Adrenal gland (tissue), 12 donors: ENCODE measurements around the gene ASPA. TPM values are rescaled to one million over a fixed set of nuclear protein-coding genes. Genes with fewer than 3 reads are reported as not detected.

ENCODE experiments used
- DNase-seq, 7 donors: peaks; one replicate each; pipeline ENCODE4 v3.0.0-alpha.2; 2019 to 2020
- H3K27ac ChIP-seq, 5 donors: fragments of 200-600 bp; sonication (generic) in 4 of 5; 1 replicate in 3 of 5; 2 replicates in 2 of 5; pipeline versions ENCODE4 v1.5.1 to v1.8.0; 2016 to 2020; ENCODE audit warnings: mild to moderate bottlenecking in 1 of 5
- H3K27me3 ChIP-seq: fragments of 200-600 bp; 2 replicates; pipeline ENCODE4 v1.8.0; 2021
- H3K36me3 ChIP-seq, 2 donors: fragments of 200-600 bp; replicated peaks in 1 of 2; 1 replicate in 1 of 2; 2 replicates in 1 of 2; pipeline versions ENCODE4 v1.5.1 to v1.8.0; 2018 to 2022
- H3K4me1 ChIP-seq, 2 donors: fragments of 200-600 bp; replicated peaks in 1 of 2; 1 replicate in 1 of 2; 2 replicates in 1 of 2; pipeline versions ENCODE4 v1.5.1 to v1.8.0; 2018 to 2021
- H3K4me3 ChIP-seq, 4 donors: fragments of 200-600 bp; sonication (generic) in 3 of 4; one replicate each; pipeline ENCODE4 v1.5.1; 2016 to 2018
- H3K9me3 ChIP-seq, 3 donors: fragments of 200-600 bp; sonication (generic) in 1 of 3; replicated peaks in 1 of 3; 1 replicate in 2 of 3; 2 replicates in 1 of 3; pipeline versions ENCODE4 v1.5.1 to v1.8.0; 2016 to 2021
- POLR2A ChIP-seq, 2 donors: fragments of 450-650 bp; IDR thresholded peaks; one replicate each; pipeline ENCODE4 v1.6.1; 2017; ENCODE audit warnings: antibody characterized with exemption in 2 of 2, mild to moderate bottlenecking in 2 of 2, moderate library complexity in 1 of 2
- WGBS, 4 donors: extraction: QIAGEN DNeasy Blood & Tissue Kit in 2 of 4; methylation state at CpG; one replicate each; pipeline versions ENCODE4 v1.1.5 to v1.1.7; 2013 to 2017; 5-methylcytosine and 5-hydroxymethylcytosine counted together
- intact Hi-C, 2 donors: fragments of 100-400 bp; cut with DNase I; formaldehyde crosslinking; loops; one replicate each; pipeline versions ENCODE4 v1.14.1 to v1.15.0; 2022 to 2023
- polyA plus RNA-seq, 3 donors: library from polyadenylated mRNA; stranded (reverse); fragments of 200-250 nt in 2 of 3; fragments of 350-450 nt in 1 of 3; fragmentation: Illumina TruSeq in 1 of 3; extraction: RNeasy Lipid Tissue Mini Kit (QIAGEN cat#74804) in 1 of 3; gene quantifications; one replicate each; pipeline ENCODE4 v1.2.3, GENCODE V29; 2013 to 2014
- total RNA-seq, 9 donors: library from RNA; depleted of rRNA in 4 of 9; stranded (reverse); fragments of >200 nt in 4 of 9; fragments of 120-200 nt in 1 of 9; fragmentation: NEBNext Ultra II Directional in 1 of 9; extraction: Animal tissue kit (Norgen Biotek cat#: 25700) in 1 of 9; gene quantifications; one replicate each; pipeline versions ENCODE4 v1.1.0 to v1.2.4, GENCODE V29; 2013 to 2023
- TF ChIP-seq, protein P1 (sequence below), 6 experiments: fragments of 450-650 bp in 4 of 6; fragments of 200-600 bp in 2 of 6; sonication (generic) in 1 of 6; IDR thresholded peaks; 1 replicate in 5 of 6; 2 replicates in 1 of 6; pipeline versions ENCODE4 v1.5.1 to v1.8.0; 2016 to 2021; ENCODE audit warnings: antibody characterized with exemption in 6 of 6, mild to moderate bottlenecking in 2 of 6, moderate library complexity in 1 of 6
- donor health status: healthy with polysubstance abuse.
- donor health status: Bipolar disorder and iron deficiency.
- donor health status: DM: yes; HTN: yes; CAD: no.
- donor health status: DM: no; HTN: no; CAD: no.
- donor health status: DM: no; HTN: no; CAD: no.
- donor health status: DM: yes; HTN: yes; CAD: no.

The ASPA gene
- total and polyA plus RNA-seq, 12 donors: 1.3 to 10.1 (median 3.2) TPM

DNA sequence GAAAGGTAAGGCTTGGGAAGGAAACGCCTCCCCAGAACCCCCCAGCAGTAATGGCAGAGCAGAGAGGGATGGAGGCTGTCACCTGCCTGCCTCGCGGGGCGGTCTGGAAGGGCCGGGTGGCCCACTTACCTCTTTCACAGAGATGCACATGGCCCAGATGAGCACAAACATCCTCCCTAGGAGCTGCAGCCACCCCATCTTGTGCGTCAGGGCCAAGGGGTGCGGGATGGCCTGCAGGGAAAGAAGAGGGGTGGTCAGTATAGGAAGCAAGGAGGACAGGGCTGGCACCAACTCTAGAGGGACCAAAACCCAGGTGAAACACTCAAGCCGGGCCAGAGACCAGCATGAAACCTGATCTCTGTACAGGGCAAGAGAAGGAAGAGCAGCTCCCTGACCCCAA, 52.1 kb downstream of the ASPA start:
- H3K27me3 ChIP-seq: no peaks in the 10 kb centered on the region
- no peak for DNase-seq
- intact Hi-C loops: no loop called here
- no peak overlapping the region for H3K27ac ChIP-seq
- no peaks in the 10 kb centered on the region for H3K36me3 ChIP-seq
- H3K4me1 ChIP-seq: no peaks in the 10 kb centered on the region
- no peak overlapping the region for H3K4me3 ChIP-seq
- 77 to 96% (median 91%) methylated on average over 8 of the region's 8 CpGs for WGBS, 4 donors
- TF ChIP-seq, protein P1, sequence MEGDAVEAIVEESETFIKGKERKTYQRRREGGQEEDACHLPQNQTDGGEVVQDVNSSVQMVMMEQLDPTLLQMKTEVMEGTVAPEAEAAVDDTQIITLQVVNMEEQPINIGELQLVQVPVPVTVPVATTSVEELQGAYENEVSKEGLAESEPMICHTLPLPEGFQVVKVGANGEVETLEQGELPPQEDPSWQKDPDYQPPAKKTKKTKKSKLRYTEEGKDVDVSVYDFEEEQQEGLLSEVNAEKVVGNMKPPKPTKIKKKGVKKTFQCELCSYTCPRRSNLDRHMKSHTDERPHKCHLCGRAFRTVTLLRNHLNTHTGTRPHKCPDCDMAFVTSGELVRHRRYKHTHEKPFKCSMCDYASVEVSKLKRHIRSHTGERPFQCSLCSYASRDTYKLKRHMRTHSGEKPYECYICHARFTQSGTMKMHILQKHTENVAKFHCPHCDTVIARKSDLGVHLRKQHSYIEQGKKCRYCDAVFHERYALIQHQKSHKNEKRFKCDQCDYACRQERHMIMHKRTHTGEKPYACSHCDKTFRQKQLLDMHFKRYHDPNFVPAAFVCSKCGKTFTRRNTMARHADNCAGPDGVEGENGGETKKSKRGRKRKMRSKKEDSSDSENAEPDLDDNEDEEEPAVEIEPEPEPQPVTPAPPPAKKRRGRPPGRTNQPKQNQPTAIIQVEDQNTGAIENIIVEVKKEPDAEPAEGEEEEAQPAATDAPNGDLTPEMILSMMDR (IDR thresholded peaks at IDR 0.05): no peak
- H3K9me3 ChIP-seq: no peaks in the 10 kb centered on the region

DNA sequence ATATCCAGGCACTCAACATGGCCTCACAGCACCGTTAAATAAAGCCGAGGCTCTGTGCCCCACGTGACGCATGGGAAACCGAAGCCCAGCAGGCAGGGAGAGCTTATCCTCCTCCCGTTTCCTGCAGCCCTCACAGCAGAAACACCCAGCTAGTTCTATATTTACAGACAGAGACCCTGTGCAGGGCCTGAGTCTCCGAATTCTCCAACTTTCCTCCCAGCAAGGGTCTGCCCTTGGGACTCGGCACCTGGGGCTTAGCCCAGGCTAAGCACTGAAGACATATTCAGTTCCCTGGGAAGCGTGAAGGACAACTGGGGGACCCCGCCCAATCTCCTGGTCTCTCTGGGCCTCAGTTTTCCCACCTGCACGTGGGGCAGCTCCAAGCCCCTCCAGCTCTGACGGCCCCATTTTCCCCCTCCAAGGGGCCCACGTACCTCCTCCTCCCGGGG, 52.6 kb downstream of the ASPA start:
- Histone ChIP-seq H3K27me3 (no peaks in the 10 kb centered on the region), H3K4me1 (no peaks in the 10 kb centered on the region), H3K9me3 (no peaks in the 10 kb centered on the region), H3K27ac (no peak overlapping the region), H3K36me3 (no peaks in the 10 kb centered on the region), H3K4me3 (no peak overlapping the region)
- intact Hi-C loops: no loop called here
- no peak for TF ChIP-seq POLR2A (IDR thresholded peaks at IDR 0.05)
- TF ChIP-seq, protein P1 (IDR thresholded peaks at IDR 0.05): no peak
- no peak for DNase-seq
- WGBS, 4 donors: 74 to 85% (median 75%) methylated on average over 12 to 14 of the region's 14 CpGs

DNA sequence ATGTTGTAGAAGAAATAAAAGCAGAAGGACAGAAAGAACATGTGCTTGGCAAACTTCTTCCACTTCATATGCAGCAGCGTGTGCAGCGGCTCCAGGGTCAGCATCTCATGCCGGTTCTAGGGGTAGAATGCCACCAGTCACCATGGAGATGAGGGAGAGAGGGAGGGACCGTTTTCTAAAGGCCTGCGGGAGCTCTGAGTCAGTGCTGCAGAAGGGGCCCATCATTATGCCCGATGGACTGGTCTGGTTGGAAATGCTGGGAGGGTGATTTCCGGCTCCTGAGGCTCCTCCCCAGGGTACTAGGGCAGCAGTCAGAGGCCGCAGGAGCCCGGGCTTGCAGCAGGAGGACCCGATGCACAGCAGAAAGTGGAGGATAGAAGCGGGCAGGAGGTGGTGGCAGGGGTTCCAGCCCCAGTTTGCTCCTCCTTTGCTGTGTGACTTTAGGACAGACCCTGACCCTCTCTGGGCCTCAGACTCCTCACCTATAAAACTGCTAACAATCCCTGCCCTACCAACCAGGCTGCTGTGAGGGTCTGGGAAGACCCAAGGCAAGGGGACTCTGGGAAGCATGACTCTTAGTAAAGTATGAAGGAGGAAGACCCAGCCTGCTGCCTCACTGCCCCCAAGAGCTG, 53.2 kb downstream of the ASPA start:
- intact Hi-C loops: no loop called here
- Histone ChIP-seq H3K27me3 (no peaks in the 10 kb centered on the region), H3K4me1 (no peaks in the 10 kb centered on the region), H3K36me3 (no peaks in the 10 kb centered on the region), H3K27ac (no peak overlapping the region), H3K9me3 (no peaks in the 10 kb centered on the region), H3K4me3 (no peak overlapping the region)
- DNase-seq: no peak
- TF ChIP-seq, protein P1 (IDR thresholded peaks at IDR 0.05): no peak
- TF ChIP-seq POLR2A (IDR thresholded peaks at IDR 0.05): no peak
- 52 to 63% (median 55%) methylated on average over 7 to 11 of the region's 11 CpGs for WGBS, 4 donors

DNA sequence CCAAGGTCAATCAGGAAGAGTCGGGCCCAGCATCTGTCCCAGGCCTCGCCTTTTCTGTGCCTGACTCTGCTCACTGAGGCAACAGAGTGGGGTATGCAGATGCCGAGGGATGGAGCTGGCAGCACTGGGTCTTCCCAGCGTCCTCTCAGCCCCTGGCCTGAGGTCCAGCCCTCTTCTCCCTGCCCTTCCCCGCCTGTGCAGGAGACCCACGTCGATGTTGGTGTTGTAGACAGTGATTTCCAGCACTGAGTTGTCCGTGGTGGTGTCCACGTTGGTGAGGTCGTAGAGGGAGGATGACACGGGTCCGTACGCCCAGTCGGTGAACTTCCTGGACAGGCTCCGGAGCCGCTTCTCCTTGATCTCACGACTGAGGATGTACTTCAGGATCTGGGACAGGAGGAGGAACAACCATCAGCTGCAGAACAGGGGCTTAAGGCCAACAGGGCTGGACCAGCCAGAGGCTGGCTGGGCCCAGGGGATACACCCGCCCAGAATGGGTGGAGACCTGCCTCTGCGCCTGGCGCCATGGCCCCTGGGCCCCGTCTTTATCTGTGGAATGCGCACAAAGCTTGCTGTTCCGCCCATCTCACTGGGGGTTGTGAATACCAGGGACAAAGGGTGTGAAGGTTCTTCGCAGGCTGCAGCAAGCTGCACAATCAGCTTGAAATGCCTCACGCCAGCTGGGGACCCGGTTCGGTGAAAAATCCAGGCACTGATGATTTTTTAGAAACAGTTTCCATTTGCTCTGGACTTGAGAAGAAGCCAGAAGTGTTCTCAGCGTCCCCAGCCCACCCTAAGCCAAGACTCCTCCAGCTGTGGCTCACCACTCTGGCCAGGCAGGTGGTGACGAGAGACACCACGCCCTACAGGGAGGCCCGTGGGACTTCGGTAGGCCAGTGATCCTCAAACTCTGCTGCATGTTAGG, 54.3 kb downstream of the ASPA start:
- peak overlapping the region in 1 of 5 donors; percentile 41 for H3K27ac ChIP-seq
- no peaks in the 10 kb centered on the region for H3K9me3 ChIP-seq
- WGBS, 4 donors: 64 to 87% (median 70%) methylated on average over 7 to 32 of the region's 32 CpGs
- TF ChIP-seq, protein P1 (IDR thresholded peaks at IDR 0.05): no peak
- no peak for TF ChIP-seq POLR2A (IDR thresholded peaks at IDR 0.05)
- H3K27me3 ChIP-seq: no peaks in the 10 kb centered on the region
- intact Hi-C loops: no loop called here
- H3K36me3 ChIP-seq: no peaks in the 10 kb centered on the region
- no peaks in the 10 kb centered on the region for H3K4me1 ChIP-seq
- peak in 5 of 7 donors; percentile 18 to 55 (median 23) for DNase-seq
- no peak overlapping the region for H3K4me3 ChIP-seq
